ENCODE results near the gene HTR1E.
"Not testable (repeated sequence)": the region's sequence is repeated elsewhere in the genome, so short reads cannot be mapped to it uniquely, and the experiment has no call there.

HTR1E gene

DNA sequence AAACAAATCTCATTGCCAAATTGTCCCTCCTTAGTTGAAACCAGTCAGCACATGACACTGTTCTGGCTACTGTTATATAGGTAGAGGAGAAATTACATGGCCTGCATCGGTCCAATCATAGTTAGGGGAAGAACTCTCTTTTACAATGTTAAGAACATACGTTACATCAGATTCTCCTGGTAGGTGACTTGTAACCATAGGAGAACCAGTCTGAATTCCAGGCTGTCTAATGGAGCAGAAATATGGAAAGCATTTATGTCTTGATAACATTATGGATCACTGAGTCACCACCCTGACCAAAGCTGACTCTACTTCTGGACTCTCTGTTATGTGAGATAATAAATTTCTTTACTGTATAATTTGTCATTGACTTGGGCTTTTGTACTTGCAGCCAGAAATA, 40.9 kb downstream of the HTR1E start:
- DNase-seq, result no peak

DNA sequence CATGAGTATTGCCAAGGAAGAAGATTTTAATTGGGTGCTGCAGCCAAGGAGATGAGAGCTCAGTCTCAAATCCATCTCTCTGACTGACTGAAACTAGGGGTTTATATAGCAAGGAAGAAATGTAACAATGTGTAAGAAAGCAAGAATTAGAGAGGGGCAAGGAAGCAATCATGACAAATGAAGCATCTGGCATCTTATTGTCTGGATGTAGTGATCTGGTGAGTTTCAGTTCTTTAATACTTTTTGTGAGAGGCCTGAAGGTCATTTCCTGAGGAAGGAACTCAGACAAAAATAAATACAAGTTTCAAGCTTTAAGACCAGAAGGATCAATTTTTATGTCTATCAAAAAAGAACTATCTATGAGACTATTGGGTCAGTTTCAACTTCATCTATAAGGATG, 64.2 kb downstream of the HTR1E start:
- DNase-seq, result no peak

DNA sequence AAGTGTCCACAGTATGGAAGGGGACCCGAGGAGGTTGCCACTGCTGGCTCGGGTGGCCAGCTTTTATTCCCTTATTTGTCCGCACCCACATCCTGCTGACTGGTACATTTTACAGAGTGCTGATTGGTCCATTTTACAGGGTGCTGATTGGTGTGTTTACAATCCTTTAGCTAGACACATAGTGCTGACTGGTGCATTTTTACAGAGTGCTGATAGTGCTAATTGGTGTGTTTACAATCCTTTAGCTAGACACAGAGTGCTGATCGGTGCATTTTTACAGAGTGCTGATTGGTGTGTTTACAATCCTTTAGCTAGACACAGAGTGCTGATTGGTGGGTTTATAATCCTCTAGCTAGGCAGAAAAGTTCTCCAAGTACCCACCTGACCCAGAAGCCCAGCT, 65.1 kb downstream of the HTR1E start:
- not testable (repeated sequence) for DNase-seq

DNA sequence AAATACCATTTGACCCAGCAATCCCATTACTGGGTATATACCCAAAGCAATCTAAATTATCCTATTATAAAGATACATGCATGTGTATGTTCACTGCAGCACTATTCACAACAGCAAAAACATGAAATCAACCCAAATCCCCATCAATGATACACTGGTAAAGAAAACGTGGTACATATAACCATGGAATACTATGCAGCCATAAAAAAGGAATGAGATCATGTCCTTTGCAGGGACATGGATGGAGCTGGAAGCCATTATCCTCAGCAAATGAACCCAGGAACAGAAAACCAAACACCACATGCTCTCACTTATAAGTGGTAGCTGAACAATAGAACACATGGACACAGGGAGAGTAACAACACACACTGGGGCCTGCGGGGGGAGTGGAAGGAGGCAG, 69.2 kb downstream of the HTR1E start:
- DNase-seq, result not testable (repeated sequence)

DNA sequence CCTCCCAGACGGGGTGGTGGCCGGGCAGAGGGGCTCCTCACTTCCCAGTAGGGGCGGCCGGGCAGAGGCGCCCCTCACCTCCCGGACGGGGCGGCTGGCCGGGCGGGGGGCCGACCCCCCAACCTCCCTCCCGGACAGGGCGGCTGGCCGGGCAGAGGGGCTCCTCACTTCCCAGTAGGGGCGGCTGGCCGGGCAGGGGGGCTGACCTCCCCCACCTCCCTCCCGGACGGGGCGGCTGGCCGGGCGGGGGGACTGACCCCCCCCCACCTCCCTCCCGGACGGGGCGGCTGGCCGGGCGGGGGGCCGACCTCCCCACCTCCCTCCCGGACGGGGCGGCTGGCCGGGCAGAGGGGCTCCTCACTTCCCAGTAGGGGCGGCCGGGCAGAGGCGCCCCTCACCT, 72.3 kb downstream of the HTR1E start:
- not testable (repeated sequence) for DNase-seq

DNA sequence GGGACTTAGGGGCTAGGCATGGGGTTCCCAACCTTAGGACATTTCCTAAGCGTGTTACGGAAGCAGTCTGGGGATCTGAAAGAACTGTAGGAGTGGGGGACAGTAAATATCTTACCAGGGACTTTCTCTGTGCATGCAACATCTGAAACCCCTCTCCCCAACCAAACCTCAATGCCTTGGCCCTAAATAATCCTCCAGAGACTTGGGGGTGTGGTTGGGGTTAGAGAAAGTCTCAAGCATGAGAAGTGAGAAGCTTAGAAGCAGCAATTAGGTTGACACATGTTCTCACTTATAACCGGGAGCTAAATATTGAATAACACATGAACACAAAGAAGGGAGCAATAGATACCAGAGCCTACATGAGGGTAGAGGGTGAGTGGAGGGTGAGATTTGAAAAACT, 74.7 kb downstream of the HTR1E start:
- no peak for DNase-seq

GRCh38 chr6:87012743-87013142, 75.4 kb downstream of the HTR1E start:
- DNase-seq, result no peak

DNA sequence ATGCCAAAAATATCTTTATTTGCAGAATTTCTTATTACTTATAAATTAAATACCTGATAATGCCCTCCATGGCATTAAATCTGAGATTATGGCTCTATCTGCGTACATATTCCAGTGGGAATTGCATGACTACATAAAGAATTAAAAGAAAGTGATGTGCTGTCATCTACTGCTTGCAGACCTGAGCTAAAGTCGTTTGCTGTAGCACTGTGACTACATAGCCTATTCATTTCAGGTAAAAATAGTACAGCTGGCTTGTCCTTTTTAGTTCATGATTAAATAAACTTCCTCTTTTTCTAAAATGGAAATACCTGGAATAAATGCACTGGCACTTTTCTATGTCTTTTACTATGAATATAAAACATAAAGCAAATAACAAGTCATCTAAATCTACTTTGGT, 79.4 kb downstream of the HTR1E start:
- no peak for DNase-seq

- DNase-seq, result no peak
Observed at GRCh38 chr6:87027021-87027420, 89.7 kb downstream of the HTR1E start.

DNA sequence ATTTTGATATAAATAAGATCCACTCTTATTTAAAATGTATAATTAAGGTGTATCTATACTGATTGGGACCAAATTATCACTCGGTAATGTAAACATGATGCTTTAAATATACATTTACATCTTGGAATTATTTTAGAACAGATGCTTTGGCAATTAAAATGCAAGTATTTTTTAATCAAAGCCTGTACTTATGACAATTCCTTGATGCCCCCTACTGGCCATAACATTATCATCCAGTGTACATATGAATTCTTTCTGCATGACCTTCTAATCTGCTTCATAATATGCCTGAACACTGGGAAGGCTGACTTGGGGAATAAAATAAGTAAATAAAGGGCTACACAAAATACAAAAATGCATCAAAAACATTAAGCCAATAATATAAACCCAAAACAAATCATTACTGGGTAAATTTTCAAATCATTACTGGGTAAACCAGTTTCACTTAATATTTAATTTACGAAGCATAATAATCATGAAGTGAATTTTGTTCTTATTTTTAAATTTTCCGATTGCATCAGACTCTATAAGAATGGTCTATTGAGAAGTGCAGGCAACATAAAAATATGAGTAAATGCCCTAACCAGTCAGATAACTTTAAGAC, 92.5 kb downstream of the HTR1E start:
- peak; percentile 1 for DNase-seq

DNA sequence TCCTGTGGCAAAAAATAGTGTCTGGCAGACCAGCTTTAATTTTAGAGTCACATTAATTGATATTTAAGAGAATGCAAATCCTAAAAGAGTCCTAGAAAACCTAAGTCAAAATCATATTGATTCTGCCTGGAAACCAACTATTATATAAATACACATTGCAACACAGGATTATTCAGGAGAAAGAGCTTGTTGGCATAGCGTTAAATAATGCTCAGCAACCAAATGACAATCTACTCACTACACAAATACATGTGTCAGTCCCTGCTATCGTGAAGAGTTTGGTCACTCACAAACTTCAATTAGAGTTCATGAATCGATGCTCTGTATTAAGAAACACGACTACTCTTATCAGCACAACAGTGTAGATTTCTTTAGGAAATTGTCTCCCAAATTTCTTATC, 103.4 kb downstream of the HTR1E start:
- DNase-seq, result no peak

DNA sequence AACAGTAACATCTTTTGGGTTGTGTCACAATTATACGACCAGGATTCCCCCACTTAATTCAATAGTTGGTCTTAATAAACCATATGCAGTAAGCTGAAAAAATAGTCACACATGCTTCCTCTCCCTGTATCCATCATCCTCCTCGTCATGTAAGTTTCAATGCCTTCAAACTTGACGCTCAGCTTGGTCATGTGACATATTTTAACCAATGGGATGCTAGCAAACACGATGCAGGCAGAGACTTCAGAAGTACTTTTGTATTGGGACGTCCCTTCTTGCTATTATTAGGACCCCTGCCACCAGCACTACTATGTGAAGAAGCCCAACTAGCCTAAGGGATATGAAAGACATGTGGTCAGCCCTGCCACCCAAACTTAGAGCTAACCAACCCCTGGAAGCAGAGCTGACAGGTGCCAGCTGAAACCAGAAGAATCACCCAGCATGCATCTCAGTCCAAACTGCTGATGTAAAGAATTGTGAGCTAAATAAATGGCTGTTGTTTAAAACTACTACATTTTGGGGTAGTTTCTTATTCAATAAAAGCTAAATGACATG, 108.3 kb downstream of the HTR1E start:
- DNase-seq, result no peak

- no peak for DNase-seq
Observed at GRCh38 chr6:87049779-87050178, 112.5 kb downstream of the HTR1E start.

DNA sequence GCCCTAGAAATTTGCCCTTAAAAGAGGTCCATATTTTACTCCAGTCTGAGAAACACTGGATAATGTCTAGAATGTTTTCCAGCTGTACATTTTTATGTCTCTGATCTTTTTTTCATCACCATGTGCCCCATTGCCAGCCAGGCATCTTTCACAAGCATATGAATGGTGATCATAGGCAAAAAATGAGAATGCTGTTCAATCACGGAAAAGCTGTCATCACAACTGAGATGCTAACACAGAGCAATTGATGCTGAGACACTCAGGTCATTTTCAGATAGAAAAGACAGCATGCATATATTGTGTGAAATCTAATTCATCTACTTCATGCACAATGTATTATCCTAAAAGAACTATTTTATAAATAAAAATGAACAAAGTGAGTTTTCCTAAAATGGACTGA, 116.0 kb downstream of the HTR1E start:
- DNase-seq, result no peak

DNA sequence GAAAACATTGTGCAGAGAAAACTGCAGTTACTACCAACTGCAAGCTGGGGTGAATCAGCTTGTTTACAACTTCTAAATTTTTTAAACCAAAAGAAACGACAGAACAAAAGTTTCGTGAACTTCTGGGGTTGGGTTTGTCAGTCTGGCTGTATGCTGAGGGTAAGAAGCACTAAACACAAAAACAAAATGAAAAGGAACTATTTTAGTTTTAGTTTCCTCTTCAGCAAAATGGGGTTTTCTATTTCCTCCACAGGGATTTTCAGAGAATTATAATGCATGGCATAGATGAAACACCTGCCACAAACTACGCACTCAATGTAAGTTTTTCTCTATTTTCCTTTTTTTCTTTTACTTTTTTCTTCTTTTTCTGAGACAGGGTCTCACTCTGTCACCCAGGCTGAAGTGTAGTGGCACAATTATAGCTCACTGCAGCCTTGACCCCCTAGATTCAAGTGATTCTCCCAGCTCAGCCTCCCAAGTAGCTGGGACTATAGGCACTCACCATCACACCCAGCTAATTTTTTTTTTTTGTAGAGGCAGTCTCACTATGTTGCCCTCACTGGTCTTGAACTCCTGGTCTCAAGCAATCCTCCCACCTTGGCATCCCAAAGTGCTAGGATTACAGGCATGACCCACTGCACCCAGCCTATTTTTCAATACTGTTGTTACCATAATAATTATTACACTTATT, 117.0 kb downstream of the HTR1E start:
- no peak for DNase-seq

DNA sequence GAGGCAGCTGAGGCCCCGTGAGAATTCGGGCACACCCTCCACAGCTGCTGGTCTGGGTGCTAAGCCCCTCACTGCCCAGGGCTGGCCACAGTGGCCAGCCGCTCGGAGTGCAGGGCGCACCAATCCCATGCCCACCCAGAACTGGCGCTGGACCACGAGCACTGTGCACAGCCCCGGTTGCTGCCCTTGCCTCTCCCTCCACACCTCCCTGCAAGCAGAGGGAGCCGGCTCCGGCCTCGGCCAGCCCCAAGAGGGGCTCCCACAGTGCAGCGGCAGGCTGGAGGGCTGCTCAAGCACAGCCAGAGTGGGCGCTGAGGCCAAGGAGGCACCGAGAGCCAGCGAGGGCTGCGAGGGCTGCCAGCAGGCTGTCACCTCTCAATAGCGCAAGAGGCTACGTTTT, 122.6 kb downstream of the HTR1E start:
- no peak for DNase-seq

DNA sequence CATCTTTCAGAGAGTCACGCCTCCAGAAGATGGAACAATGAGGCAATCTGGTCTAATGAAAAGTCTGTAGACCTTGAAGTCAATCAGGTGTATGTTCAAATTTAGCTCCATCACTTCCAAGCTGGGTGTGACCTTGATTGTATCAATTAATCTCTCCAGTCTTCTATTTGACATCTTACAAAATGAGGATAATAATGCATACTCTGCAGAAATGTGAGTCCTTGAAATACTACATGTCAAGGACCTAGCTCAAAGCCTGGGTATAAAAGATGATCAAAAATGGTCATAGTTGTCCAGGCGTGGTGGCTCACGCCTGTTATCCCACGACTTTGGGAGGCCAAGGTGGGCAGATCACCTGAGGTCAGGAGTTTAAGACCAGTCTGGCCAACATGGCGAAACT, 127.8 kb downstream of the HTR1E start:
- no peak for DNase-seq
